22Rv1 (cell line): ENCODE measurements around the gene SNCAIP.

Experiments
- ZFX ChIP-seq: fragments of 450-650 bp; IDR thresholded peaks from 2 replicates; pipeline ENCODE4 v1.6.1; 2017; ENCODE audit warnings: antibody characterized with exemption, borderline replicate concordance
- TF ChIP-seq, protein P1 (sequence below): fragments of 450-650 bp; IDR thresholded peaks from 2 replicates; pipeline ENCODE4 v1.5.1; 2017; ENCODE audit warnings: mild to moderate bottlenecking

- TF ChIP-seq, protein P1, sequence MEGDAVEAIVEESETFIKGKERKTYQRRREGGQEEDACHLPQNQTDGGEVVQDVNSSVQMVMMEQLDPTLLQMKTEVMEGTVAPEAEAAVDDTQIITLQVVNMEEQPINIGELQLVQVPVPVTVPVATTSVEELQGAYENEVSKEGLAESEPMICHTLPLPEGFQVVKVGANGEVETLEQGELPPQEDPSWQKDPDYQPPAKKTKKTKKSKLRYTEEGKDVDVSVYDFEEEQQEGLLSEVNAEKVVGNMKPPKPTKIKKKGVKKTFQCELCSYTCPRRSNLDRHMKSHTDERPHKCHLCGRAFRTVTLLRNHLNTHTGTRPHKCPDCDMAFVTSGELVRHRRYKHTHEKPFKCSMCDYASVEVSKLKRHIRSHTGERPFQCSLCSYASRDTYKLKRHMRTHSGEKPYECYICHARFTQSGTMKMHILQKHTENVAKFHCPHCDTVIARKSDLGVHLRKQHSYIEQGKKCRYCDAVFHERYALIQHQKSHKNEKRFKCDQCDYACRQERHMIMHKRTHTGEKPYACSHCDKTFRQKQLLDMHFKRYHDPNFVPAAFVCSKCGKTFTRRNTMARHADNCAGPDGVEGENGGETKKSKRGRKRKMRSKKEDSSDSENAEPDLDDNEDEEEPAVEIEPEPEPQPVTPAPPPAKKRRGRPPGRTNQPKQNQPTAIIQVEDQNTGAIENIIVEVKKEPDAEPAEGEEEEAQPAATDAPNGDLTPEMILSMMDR: no peak
- no peak for TF ChIP-seq ZFX
Observed at GRCh38 chr5:122478741-122479442, 166.9 kb downstream of the SNCAIP start.
